ENCODE data around the gene SLC9A9.

DNA sequence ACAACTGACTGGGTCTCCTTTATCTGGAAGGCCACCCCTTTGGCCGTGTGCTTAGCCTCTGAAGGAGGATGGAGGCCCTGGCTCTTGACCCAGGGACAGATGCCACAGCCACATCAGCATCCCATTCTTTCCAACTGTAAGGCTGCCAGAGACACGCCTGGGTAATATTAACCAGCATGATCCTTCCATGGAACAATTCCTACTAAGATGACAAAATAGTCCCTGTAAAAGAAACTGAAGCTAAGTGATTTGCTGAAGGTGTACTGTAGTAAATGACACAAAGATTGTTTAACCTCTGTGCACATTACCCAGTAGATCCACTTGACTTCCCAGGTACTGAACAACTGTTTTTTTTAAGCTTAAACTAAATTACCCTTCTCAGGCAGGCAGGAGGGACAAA, 352.7 kb downstream of the SLC9A9 start:
- TF ChIP-seq POLR2A (IDR thresholded peaks at IDR 0.05; ENCODE audit: low read length): no peak
- TF ChIP-seq GATA1 (IDR thresholded peaks at IDR 0.05; ENCODE audit: low read depth, low read length): no peak
